HG03378 (cell line): ENCODE measurements around the gene WDR45B.

Experiments
- ATAC-seq: cut with Tn5 transposase; IDR thresholded peaks from one replicate; pipeline ENCODE4 v1.9.1; 2021; ENCODE audit warnings: mild to moderate bottlenecking, moderate library complexity; ENCODE audit not compliant: unreplicated experiment

Gene WDR45B

DNA sequence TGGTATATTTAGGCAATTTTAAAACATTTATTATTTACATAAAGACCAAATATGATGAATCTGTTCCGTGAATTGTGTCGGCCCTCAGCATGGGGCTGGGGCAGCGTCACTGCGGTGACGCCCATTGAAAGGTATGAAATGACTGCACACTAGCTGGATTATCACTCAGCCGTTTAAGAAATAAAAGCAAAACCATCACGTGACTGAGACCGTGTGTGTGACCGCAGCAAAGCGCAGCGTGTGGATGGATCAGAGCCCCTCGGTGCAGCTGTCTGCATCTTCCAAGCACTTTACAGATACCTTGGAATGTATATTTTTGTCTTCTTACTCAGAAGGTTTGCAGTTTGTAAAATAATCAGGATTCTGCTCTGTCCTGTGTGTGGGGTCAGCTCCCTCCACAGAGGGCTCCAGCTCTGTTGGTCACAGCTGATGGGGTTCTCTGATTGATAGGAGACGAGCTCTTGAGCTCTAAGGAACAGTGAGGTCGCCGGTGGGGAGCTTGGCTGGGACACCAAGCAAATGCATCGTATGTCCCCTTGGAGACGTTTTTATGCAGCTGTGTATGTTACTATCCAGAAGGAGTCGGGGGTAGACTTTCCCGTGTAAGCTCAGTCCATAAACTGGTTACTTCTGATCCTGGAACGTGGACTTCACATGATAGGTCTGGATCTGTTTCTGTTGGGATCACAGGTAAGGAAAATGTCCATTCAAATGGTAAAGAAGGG is 45.1 kb downstream of the WDR45B start:
- no peak for ATAC-seq

DNA sequence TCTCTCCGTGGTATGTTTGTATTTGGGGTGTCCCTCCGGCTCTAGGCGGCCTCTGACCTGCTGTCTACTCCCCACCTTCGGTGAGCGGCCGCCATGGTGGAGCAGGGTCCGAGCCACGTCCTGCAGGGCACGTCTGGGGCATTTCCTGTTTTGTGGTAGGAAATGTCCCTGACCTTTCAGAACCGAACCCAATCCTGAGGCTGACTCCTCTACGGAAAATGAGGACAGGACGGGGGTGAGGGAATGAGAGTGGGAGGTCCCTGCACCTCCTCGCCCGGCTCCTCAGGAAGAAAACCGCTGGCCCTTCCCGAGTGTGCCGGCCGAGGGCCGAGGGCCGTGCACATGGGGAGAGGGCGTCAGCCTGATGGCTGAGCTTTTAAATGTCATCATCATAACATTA is 45.8 kb downstream of the WDR45B start:
- no peak for ATAC-seq

DNA sequence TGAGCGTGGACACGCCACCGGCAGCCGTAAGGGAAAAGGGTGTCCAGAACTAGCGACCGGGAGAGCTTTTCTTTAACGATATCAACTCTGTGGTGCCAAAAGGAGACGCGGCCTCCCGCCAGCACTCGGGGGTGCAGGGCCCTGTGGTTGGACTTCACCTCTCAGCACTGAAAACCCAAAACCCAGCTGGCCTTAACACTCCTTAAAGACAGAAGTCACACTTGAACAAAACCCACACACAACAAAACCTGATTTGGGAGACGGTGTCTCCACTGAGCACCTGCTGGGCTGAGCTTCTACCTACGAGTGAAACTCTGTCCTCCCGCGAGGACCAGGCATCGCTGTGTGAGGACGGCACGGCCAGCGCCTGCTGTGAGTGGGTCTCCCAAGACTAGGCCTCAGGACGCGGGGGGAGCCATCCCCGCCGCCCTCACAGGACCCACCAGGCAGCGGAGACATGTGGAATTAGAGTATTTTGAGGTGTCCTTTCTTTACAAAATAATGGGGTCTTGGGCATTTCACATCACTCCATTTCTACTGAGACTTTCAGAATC is 46.7 kb downstream of the WDR45B start:
- no peak for ATAC-seq

DNA sequence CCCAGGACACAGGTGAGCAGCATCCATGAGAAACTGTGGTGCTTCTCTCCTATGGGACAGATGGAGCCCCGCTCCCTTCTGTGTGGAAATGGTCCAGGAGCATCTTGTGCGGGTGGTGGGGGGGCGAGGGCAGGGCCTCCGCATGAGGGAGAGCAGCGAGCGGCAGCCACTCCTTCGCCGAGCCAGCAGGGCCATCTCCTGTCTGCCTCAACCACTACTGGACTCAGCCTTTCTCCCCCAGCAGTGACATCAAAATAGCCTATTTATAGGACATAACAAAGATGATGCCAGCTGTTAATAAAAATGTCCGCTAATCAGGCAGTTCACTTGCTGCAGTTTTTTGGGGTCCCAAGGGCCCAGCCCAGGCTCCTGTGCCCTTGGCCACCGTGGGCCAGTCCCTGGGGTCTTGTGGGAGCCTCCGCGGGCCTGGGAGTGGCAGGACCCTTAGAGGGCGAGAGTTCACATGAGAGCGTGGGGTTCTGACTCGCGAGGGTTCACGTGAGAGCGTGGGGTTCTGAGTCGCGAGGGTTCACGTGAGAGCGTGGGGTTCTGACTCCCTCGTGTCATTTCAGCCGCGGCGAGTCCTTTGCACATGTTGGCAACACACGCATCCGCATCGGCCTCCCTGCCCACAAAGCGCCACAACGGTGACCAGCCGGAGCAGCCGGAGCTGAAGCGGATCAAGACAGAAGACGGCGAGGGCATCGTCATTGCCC is 47.4 kb downstream of the WDR45B start:
- no peak for ATAC-seq

DNA sequence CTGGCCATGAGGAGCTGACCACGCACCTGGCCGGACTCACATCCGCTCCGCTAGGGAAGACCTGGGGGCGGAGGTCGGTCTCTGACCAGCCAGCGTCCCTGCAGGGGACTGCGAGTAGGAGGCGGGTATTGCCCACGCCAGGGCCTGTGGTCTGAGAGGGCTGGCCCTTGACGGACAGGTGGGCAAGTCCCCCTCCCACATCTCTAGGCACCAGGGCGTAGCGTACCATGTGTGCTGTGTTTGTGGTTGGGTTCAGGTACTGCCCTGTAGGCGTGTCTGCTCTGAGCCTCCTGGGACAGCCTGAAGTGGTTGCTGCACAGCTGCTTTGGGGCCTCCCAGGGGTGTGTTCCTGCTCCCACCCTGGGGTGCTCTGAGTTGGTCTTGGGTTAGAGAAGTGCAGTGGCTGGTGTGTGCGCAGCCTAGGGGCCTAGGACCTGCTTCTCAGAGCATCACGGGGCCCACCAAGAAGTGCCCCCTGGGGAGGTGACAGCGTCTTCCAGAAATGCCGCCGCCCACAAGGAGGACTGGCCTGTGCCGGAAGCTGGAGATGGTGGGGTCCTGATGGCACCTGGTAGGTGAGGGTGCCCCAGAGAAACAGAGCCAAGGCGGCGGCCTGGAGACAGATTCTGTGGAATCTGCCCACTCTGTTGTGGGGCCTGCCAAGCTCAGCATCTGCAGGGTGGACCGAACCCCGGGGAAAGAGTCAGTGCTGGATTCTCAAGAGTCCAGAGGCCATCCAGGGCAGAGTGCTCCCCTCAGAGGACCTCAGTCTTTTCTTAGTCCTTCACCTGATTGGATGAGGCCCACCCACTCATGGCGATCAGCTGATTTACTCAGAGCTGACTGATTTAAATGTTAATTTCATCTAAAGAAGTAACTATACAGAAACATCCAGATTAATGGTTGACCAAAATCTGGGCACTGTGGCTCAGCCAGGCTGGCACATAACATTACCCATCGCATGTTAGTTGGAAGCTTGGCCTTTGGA is 48.3 kb downstream of the WDR45B start:
- ATAC-seq, result no peak

DNA sequence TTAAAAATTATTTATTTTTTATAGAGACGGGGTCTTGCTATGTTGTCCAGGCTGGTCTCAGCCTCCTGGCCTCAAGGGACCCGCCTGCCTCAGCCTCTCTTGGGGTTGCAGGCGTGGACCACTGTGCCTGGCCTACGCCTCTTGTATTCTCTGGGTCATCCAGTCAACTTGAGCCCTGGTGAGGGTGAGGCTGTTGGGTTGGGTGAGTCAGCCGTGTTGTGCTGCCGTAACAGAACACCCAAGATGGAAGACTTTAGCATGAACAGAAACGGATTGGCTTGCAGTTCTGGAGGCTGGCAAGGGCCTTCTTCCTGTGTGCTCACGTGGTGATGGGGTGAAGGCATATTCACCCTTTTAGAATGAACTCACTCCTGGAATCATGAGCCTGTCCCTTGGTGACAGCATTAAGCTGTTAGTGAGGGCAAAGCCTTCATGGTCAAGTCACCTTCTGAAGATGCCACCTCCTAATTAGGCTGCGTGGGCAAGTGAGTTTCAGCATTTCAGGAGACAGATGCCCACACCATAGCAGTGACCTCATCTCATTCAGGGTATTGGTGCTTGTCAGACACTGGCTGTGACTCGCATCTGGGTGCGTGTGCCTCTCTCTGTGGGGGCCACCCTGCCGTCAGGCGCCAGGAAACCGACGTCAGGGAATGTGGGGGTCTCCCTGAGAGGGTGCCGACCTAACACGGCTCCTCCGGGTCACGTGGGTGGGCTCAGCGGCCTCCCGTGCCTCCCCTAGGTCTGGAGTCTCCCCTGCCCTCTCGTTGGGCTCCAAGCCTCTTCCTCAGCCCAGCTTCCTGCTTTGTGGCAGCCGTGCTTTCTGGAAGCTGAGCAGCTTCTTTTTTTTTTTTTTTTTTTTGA is 49.8 kb downstream of the WDR45B start:
- no peak for ATAC-seq

DNA sequence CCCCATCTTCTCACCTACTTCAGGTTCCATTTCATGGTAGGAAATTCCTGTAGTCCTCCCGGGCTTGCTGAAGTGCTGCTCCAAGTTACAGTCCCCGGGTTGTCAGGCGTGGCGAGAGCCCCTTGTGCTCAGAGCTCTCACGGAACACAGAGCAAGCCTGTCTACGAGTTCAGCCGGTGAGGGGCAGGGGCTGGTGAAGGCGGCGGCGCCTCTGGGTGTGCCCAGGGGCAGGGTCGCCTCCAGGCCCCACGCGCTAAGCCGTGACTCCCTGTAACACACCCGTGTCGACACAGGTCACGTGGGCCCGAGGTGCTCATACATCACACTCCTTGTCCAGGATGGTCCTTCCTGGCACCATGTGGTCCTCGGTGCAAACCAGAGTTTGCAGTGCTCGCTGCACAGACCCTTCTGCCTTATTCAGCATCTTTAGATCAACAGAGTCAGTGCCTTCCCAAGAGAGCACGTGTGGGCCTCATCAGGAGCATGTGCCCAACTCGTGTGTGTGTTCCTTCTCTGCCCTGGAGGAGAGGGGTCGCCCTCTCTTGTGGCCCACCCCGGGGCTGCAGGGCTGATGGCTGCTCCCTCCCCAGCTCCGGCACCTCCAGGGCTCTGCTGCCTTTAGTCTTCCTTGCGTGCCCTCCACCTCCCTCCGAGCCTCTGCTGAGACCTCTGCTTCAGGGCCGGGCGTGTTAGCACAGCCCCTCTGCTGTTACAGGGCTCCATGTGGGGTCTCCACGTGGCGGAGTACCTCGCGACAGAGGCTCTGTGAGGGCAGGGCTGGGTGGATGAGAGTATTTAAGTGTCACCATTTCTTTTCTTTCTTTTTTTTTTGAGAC is 51.2 kb downstream of the WDR45B start:
- no peak for ATAC-seq

DNA sequence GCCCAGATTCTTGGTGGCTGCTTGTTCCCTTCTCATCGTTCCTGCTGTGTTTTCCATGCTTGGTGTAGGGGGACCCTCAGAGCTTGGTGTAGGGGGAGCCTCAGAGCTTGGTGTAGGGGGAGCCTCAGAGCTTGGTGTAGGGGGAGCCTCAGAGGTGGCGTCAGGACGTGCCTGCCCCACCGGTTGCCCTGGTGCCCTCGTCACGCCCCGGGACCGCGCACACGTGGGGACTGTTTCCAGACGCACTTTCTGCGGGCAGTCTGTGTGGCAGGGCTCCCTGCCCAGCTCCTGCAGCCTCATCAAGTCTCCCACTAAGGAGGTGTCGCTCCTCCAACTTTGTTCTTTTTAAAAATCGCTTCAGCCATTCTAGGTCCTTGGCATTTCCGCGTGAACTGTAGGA is 51.9 kb downstream of the WDR45B start:
- ATAC-seq, result no peak

DNA sequence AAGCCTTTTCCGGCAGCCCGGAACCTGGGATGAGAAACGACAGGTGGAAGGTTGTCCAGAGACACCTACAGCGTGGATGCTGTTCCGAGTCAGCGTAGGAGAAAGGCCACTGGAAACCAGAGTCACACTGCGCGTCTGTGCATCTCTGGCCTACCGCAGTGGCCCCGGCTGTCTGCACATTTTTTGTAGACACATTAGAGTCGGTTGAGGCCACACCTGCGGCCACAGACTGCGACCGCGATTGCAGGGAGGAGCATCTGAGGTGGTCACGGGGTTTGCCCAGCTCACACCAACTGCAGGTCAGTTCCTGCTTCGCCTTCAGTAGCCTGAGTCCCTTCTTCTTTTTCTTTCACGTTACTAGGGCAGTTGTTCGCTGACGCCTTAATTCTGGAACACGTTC is 52.4 kb downstream of the WDR45B start:
- no peak for ATAC-seq

DNA sequence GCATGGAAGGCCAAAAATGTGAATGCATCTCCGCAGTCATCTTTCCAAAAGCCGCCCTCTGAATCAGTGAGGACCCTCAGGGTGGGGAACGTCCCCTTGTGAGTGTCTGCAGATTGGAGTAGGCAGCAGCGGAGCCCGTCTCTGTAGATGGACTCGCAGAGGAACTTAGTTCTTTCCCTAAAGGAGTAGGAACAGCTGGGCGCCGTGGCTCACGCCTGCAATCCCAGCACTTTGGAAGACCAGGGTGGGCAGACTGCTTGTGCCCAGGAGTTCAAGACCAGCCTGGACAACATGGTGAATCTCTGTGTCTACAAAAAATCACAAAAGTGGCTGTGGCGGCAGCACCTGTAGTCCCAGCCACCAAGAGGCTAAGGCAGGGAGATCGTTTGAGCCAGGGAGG is 53.7 kb downstream of the WDR45B start:
- ATAC-seq, result no peak

DNA sequence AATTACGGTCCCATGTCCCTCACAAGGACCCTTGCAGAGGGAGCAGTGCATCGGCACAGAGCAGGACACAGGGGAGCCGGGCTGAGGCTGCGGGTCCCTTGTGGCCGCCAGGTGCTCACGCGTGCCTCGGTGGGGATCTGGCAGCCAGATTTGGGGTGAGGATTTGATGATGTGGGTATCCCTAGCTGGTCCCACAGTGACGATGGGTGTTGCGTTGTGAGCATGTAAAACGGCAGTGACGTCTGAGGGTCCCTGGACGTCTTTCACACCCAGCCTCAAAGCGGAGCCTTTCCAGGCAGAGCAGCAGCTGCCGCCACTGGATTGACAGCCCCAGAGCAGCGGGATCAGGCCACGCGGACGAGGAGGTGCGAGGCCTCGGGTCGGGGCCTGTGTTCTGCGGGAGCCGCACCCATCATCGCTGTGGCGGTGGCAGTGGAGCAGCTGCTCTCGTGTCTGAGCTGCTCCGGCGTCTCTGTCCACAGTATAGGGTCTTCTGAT is 54.6 kb downstream of the WDR45B start:
- ATAC-seq, result no peak

DNA sequence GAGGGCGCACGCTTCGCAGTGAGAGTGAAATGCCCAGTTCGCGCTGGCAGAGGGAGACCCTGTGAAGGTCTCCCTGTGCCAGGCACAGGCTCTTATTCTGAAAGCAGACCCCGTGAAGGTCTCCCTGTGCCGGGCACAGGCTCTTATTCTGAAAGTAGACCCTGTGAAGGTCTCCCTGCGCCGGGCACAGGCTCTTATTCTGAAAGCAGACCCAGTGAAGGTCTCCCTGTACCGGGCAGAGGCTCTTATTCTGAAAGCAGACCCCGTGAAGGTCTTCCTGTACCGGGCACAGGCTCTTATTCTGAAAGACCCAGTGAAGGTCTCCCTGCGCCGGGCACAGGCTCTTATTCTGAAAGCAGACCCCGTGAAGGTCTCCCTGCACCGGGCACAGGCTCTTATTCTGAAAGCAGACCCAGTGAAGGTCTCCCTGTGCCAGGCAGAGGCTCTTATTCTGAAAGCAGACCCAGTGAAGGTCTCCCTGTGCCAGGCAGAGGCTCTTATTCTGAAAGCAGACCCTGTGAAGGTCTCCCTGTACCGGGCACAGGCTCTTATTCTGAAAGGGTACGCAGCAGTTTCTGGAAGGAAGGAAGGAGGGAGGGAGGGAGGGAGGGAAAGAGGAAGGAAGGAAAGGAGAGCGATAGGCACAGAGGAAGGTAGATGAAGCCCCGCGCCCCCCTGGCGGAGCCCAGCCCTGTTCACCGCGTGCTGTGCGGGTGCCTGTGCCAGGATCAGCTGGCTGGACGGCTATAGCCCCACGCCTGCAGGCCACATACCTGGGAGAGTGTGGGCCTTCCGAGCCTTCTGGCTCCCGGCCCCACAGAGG is 55.3 kb downstream of the WDR45B start:
- ATAC-seq, result no peak

DNA sequence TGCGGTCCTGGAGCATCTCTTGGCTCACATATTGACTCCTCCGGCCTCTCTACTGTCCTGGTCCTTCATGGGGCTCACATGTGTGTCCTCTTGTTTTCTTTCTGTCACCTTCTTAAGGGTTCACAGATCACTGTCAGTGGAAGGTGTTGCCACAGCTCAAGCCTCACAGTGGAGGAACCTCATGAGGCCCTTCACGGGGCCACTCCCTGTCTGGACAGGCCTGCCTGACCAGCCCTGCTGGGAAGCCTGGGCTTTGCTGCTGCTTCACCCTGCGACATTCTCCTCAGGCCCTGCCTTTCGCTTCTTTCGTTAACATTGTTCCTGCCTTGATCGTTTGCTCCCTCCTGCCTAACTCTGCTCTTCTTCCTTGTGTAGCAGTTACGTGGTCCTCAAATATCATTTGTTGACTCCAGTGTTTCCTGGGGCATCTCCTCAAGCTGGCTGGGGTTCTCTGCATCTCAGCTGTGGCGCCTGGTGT is 55.9 kb downstream of the WDR45B start:
- no peak for ATAC-seq

DNA sequence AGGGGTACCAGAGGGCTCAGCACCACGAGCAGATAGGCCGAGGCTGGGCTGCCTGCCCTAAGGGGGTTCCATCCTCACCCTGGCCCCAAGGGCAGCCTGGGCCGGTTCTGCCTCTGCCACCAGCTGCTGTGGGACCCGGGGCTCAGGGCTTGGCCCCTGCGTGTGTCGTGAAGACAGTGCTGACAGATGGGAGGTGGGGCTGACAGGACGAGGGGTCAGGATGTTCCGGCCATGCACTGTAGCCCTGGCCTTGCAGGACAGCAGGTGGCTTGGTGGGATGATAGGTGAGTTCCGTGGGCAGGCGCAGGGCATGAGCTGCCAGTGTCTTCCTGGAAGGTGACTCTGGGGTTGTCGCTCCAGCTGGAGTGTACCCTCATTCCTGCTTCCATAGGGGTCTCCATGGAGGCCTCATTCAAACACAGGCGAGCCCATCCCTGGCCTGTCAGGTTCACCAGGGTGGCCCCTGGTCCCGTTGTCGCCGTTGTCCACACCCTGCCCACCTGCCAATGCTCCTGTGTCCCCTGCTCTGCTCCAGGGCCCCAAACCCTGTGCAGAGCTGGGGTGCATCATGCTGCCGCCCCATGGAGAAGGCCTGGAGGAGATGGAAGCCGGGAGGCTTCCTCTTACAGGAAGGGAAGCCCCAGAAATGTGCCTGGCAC is 57.2 kb downstream of the WDR45B start:
- ATAC-seq, result no peak

DNA sequence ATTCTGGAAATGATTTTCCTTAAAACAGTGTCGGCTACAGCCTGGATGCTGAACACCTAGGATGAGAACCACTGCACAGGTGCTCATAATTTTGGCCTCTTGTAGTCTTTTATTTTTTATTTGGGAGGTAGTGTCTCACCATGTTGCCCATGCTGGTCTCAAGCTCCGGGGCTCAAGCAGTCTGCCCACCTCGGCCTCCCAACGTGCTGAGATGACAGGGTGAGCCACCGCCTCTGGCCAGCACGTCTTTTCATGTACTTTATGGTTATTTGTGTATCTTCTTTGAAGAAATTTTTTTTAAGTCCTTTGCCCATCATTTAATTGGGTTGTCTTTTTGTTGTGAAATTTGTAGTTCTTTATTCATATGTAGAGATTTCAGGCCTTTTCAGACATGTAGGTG is 58.0 kb downstream of the WDR45B start:
- ATAC-seq, result no peak

DNA sequence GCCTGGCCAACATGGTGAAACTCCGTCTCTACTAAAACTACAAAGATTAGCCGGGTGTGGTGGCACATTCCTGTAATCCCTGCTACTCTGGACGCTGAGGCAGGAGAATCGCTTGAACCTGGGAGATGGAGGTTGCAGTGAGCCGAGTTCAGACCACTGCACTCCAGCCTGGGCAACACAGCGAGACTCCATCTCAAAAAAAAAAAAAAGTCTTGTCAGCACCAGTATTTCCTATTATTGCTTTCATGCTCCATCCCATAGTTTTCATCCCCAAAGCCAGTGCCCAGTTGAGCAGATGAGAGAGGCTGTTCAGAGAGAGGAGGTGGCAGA is 58.4 kb downstream of the WDR45B start:
- no peak for ATAC-seq

DNA sequence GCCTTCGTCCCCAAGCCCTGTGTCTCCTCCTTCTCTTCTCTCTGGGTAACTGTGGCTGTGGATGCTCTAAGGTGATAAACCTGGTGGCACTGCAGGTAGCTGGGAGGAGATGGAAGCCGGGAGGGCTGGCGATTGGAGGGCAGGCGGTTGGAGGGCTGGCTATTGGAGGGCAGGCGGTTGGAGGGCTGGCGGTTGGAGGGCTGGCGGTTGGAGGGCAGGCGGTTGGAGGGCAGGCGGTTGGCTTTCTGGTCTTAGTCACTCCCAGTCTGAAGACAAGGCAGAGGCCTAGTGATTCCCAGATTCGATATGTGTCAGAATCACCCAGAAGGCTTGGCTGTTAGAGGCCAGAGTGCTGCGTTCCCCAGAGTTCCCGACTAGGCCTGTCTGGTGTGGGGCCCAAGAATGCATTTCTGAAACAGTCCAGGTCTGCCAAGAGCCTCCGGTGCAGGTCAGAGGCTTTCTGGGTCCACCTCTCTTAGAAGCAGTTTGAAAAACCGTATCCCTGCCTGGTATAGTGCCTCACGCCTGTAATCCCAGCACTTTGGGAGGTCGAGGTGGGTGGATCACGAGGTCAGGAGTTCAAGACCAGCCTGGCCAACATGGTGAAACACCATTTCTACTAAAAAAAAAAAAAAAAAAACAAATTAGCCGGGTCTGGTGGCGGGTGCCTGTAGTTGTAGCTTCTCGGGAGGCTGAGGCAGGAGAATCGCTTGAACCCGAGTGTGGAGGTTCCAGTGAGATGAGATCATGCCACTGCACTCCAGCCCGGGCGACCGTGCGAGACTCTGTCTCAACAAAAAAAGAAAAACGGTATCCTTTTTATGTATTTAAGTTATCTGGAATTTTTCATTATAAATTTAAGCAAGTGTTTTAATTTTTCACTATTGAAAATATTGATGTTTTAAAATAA is 59.7 kb downstream of the WDR45B start:
- no peak for ATAC-seq
